WTC11 (cell line): ENCODE results near the gene MEAF6. TPM values are rescaled to one million over a fixed set of nuclear protein-coding genes. Genes with fewer than 3 reads are reported as not detected.

Experiments used
- ATAC-seq: fragments of 200-7000 bp; cut with Tn5 transposase; 2 replicates; pipeline ENCODE4 v1.10.0; 2021; ENCODE audit warnings: mild to moderate bottlenecking, moderate library complexity
- CTCF ChIA-PET: fragments of 300-600 bp; sonication (Branson Sonifier 250); formaldehyde crosslinking; loops from one replicate; lab custom pipeline; 2021; ENCODE audit warnings: antibody characterized with exemption; lab: Charles Lee
- POLR2A ChIA-PET: fragments of 350-600 bp; sonication (Branson Sonifier 250); formaldehyde crosslinking; loops from one replicate; lab custom pipeline; 2021; ENCODE audit warnings: antibody characterized with exemption; lab: Charles Lee
- DNase-seq: peaks from one replicate; pipeline ENCODE4 v3.0.0; 2021; ENCODE audit warnings: low spot score
- H3K27ac Mint-ChIP-seq: 2 replicates; pipeline ENCODE4 v1.8.0; 2021; ENCODE audit warnings: mixed read lengths
- H3K27me3 Mint-ChIP-seq: 2 replicates; pipeline ENCODE4 v1.8.0; 2021; ENCODE audit warnings: low read depth, mild to moderate bottlenecking, moderate library complexity, mixed read lengths
- H3K36me3 Mint-ChIP-seq: 2 replicates; pipeline ENCODE4 v1.8.0; 2021; ENCODE audit warnings: mixed read lengths
- H3K4me1 Mint-ChIP-seq: 2 replicates; pipeline ENCODE4 v1.8.0; 2022; ENCODE audit warnings: mixed read lengths
- H3K4me3 Mint-ChIP-seq: 2 replicates; pipeline ENCODE4 v1.8.0; 2021; ENCODE audit warnings: mild to moderate bottlenecking, moderate library complexity, mixed read lengths
- H3K9me3 Mint-ChIP-seq: 2 replicates; pipeline ENCODE4 v1.8.0; 2021; ENCODE audit warnings: mixed read lengths
- ATF1 ChIP-seq: sonication (generic); formaldehyde crosslinking; IDR thresholded peaks from 2 replicates; pipeline ENCODE4 v1.8.1; 2023; ENCODE audit warnings: mild to moderate bottlenecking, moderate library complexity, missing genetic modification reagents
- EMX1 ChIP-seq: fragments of 250-450 bp; sonication (Bioruptor Pico); IDR thresholded peaks from 2 replicates; pipeline ENCODE4 v1.8.0; 2021; ENCODE audit warnings: mild to moderate bottlenecking
- JAZF1 ChIP-seq: fragments of 250-450 bp; sonication (Bioruptor Pico); IDR thresholded peaks from 2 replicates; pipeline ENCODE4 v1.9.0; 2021; ENCODE audit warnings: moderate library complexity, mild to moderate bottlenecking, inconsistent platforms
- KAT7 ChIP-seq: sonication (generic); formaldehyde crosslinking; IDR thresholded peaks from 2 replicates; pipeline ENCODE4 v1.8.1; 2023; ENCODE audit warnings: missing genetic modification reagents, mild to moderate bottlenecking, borderline replicate concordance
- NFATC4 ChIP-seq: fragments of 250-450 bp; sonication (Bioruptor Pico); IDR thresholded peaks from 2 replicates; pipeline ENCODE4 v1.9.0; 2021; ENCODE audit warnings: mild to moderate bottlenecking
- NFYB ChIP-seq: sonication (generic); formaldehyde crosslinking; conservative IDR thresholded peaks from 2 replicates; pipeline ENCODE4 v1.8.0; 2022; ENCODE audit warnings: low read depth, missing genetic modification reagents
- NR1H2 ChIP-seq: sonication (generic); formaldehyde crosslinking; IDR thresholded peaks from 2 replicates; pipeline ENCODE4 v1.9.0; 2021; ENCODE audit warnings: mild to moderate bottlenecking, moderate library complexity, missing genetic modification reagents
- NR2C2 ChIP-seq: sonication (generic); formaldehyde crosslinking; IDR thresholded peaks from 2 replicates; pipeline ENCODE4 v1.8.0; 2022; ENCODE audit warnings: mild to moderate bottlenecking, missing genetic modification reagents
- SOX15 ChIP-seq: fragments of 250-450 bp; sonication (Bioruptor Pico); IDR thresholded peaks from 2 replicates; pipeline ENCODE4 v1.9.0; 2021; ENCODE audit warnings: mild to moderate bottlenecking
- TCF7 ChIP-seq: sonication (generic); formaldehyde crosslinking; IDR thresholded peaks from 2 replicates; pipeline ENCODE4 v1.8.0; 2022; ENCODE audit warnings: mild to moderate bottlenecking, low read depth, missing genetic modification reagents, moderate library complexity
- ZNF138 ChIP-seq: sonication (generic); formaldehyde crosslinking; conservative IDR thresholded peaks from 2 replicates; pipeline ENCODE4 v1.8.1; 2022; ENCODE audit warnings: mild to moderate bottlenecking, moderate library complexity, missing genetic modification reagents
- ZNF263 ChIP-seq: sonication (generic); formaldehyde crosslinking; IDR thresholded peaks from 2 replicates; pipeline ENCODE4 v1.8.1; 2022; ENCODE audit warnings: low read depth, mild to moderate bottlenecking, moderate library complexity, missing genetic modification reagents
- total RNA-seq: library from RNA; stranded (reverse); gene quantifications from 3 replicates; pipeline ENCODE4 v1.2.3, GENCODE V29; 2021
- TF ChIP-seq, protein P1 (sequence below): sonication (generic); formaldehyde crosslinking; IDR thresholded peaks from 2 replicates; pipeline ENCODE4 v1.8.0; 2022; ENCODE audit warnings: mild to moderate bottlenecking, missing genetic modification reagents
- TF ChIP-seq, protein P2 (sequence below): sonication (generic); formaldehyde crosslinking; IDR thresholded peaks from 2 replicates; pipeline ENCODE4 v1.8.0; 2023; ENCODE audit warnings: mild to moderate bottlenecking, missing genetic modification reagents
- TF ChIP-seq, protein P3 (sequence below): sonication (generic); formaldehyde crosslinking; IDR thresholded peaks from 2 replicates; pipeline ENCODE4 v1.8.1; 2023; ENCODE audit warnings: mild to moderate bottlenecking, missing genetic modification reagents, moderate library complexity
- TF ChIP-seq, protein P4 (sequence below): sonication (generic); formaldehyde crosslinking; IDR thresholded peaks from 2 replicates; pipeline ENCODE4 v1.8.1; 2022; ENCODE audit warnings: low read depth, mild to moderate bottlenecking, moderate library complexity, missing genetic modification reagents, borderline replicate concordance
- TF ChIP-seq, protein P5 (sequence below): sonication (generic); formaldehyde crosslinking; conservative IDR thresholded peaks from 2 replicates; pipeline ENCODE4 v1.8.1; 2023; ENCODE audit warnings: mild to moderate bottlenecking, low read depth, missing genetic modification reagents, moderate library complexity

The MEAF6 gene
- total RNA-seq, 1 experiment from 2014 or later, result 37.4 TPM

DNA sequence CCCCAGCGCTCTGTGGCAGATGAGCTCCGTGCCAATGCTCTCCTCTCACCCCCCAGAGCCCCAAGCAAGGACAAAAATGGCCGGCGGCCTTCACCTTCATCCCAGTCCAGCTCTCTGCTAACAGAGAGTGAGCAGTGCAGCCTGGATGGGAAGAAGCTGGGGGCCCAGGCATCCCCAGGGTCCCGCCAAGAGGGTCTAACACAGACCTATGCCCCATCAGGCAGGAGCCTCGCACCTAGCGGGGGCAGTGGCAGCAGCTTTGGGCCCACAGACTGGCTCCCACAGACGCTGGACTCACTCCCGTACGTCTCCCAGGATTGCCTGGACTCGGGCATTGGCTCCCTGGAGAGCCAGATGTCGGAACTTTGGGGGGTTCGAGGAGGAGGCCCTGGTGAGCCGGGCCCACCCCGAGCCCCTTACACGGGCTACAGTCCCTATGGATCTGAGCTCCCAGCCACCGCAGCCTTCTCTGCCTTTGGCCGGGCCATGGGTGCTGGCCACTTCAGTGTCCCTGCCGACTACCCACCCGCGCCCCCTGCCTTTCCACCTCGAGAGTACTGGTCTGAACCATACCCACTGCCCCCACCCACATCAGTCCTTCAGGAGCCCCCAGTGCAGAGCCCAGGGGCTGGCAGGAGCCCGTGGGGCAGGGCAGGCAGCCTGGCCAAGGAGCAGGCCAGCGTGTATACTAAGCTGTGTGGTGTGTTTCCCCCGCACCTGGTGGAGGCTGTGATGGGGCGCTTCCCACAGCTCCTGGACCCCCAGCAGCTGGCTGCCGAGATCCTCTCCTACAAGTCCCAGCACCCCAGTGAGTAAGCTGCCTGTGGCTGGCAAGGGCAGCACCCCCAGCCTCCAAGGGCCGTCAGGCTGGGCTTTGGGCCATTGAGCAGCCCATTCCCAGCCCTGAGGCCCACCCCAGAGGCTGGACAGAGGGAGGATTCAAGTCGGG lies 31.5 kb downstream of the MEAF6 start:
- ChIA-PET POLR2A (no interaction called here), CTCF (interaction anchor here (0.9 to 6.4 kb wide), 2 partner anchors 20 to 29 kb away, joined by 4 to 279 read pairs; no protein-coding TSS in a partner anchor)
- TF ChIP-seq ZNF263 (no peak), NR1H2 (CRISPR knock-in tag) (no peak), TCF7 (no peak), SOX15 (CRISPR knock-in tag) (no peak), NR2C2 (CRISPR knock-in tag) (no peak), ATF1 (CRISPR knock-in tag) (no peak)
- TF ChIP-seq, protein P1, sequence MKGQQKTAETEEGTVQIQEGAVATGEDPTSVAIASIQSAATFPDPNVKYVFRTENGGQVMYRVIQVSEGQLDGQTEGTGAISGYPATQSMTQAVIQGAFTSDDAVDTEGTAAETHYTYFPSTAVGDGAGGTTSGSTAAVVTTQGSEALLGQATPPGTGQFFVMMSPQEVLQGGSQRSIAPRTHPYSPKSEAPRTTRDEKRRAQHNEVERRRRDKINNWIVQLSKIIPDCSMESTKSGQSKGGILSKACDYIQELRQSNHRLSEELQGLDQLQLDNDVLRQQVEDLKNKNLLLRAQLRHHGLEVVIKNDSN, result no peak
- DNase-seq (no peak), ATAC-seq (no peak)
- H3K4me1 Mint-ChIP-seq, result peaks cover 21% of the 10 kb centered on the region
- no peak overlapping the region for H3K27ac Mint-ChIP-seq
- H3K27me3 Mint-ChIP-seq, result no peaks in the 10 kb centered on the region
- H3K36me3 Mint-ChIP-seq, result peaks cover 20% of the 10 kb centered on the region
- no peaks in the 10 kb centered on the region for H3K9me3 Mint-ChIP-seq
- no peak overlapping the region for H3K4me3 Mint-ChIP-seq

DNA sequence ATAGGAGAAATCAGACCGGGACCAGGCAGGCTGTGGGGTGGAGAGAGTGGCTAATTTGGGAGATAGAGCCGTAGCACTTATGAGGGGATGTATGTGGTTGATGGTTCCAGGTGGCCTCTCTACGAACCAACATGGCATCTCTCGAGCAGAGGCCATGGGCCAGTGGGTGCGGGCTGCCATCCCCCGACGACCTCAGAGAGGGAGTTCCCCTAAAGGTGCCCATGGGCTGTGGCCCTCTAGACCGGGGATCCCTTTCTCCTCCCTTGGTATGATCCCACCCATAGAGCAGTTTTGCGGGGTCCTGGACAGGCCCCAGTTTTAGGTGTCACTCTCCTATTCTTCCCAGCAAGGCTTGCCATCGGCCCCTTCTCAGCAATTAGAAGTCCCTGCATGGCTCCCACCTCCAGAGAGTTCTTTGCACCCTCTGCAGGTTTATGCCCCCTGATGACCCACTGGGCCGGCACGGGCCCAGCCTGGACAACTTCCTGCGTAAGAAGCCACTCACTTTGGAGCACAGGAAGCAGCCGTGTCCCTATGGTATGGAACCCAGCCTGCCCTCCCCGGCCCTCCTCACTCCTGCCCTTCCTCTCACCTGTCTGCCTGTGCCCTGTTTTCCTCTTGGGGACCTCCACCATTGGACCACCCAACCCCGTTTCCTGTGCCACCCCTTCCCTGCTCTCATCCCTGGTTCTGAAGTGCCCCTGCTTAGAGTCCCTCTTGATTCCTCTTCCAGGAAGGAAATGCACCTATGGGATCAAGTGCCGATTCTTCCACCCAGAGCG lies 32.4 kb downstream of the MEAF6 start:
- TF ChIP-seq EMX1 (no peak), ZNF138 (no peak)
- H3K27me3 Mint-ChIP-seq, result no peaks in the 10 kb centered on the region
- CTCF ChIA-PET, result interaction anchor here (0.9 to 6.4 kb wide), 2 partner anchors 19 to 28 kb away, joined by 4 to 279 read pairs; no protein-coding TSS in a partner anchor
- POLR2A ChIA-PET, result no interaction called here
- H3K9me3 Mint-ChIP-seq, result no peaks in the 10 kb centered on the region
- ATAC-seq (no peak), DNase-seq (no peak)
- no peak overlapping the region; the same call in 1 of the 2 replicates for H3K27ac Mint-ChIP-seq
- H3K4me3 Mint-ChIP-seq, result no peak overlapping the region
- H3K4me1 Mint-ChIP-seq, result peaks cover 29% of the 10 kb centered on the region
- H3K36me3 Mint-ChIP-seq, result peaks cover 25% of the 10 kb centered on the region

DNA sequence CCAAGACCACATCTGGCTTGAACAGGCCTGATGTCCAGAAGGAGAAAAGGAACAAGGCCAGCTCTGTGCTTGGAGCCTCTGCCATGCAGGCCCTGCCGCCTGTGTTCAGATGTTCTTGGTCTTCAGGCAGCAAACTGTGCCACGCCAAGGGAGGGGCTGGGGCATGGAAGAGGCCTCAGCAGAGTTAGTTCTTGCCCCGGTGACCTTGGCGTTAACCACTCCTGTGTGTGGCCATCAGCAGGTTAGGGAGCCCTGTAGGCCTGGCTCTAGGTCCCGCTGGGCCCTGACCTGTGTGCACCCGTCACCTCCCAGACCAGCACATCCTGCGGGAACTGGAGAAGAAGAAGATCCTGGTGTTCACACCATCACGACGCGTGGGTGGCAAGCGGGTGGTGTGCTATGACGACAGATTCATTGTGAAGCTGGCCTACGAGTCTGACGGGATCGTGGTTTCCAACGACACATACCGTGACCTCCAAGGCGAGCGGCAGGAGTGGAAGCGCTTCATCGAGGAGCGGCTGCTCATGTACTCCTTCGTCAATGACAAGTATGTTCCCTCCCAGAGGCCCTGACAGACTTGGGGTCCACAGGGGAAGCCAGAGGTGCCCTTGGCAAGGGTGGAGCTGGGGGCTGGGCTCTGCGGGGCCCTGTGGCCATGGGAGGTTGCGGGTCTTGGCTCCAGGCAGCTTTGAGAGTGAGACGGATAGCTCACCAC lies 33.1 kb downstream of the MEAF6 start:
- DNase-seq, result no peak
- ATAC-seq, result no peak
- CTCF ChIA-PET, result no interaction called here
- TF ChIP-seq NR1H2 (CRISPR knock-in tag) (no peak), KAT7 (CRISPR knock-in tag) (no peak), ATF1 (CRISPR knock-in tag) (no peak), NFYB (CRISPR knock-in tag) (no peak), JAZF1 (CRISPR knock-in tag) (no peak), NR2C2 (CRISPR knock-in tag) (no peak), NFATC4 (CRISPR knock-in tag) (no peak), TCF7 (no peak)
- TF ChIP-seq, protein P2, sequence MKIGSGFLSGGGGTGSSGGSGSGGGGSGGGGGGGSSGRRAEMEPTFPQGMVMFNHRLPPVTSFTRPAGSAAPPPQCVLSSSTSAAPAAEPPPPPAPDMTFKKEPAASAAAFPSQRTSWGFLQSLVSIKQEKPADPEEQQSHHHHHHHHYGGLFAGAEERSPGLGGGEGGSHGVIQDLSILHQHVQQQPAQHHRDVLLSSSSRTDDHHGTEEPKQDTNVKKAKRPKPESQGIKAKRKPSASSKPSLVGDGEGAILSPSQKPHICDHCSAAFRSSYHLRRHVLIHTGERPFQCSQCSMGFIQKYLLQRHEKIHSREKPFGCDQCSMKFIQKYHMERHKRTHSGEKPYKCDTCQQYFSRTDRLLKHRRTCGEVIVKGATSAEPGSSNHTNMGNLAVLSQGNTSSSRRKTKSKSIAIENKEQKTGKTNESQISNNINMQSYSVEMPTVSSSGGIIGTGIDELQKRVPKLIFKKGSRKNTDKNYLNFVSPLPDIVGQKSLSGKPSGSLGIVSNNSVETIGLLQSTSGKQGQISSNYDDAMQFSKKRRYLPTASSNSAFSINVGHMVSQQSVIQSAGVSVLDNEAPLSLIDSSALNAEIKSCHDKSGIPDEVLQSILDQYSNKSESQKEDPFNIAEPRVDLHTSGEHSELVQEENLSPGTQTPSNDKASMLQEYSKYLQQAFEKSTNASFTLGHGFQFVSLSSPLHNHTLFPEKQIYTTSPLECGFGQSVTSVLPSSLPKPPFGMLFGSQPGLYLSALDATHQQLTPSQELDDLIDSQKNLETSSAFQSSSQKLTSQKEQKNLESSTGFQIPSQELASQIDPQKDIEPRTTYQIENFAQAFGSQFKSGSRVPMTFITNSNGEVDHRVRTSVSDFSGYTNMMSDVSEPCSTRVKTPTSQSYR (CRISPR knock-in tag), result no peak
- TF ChIP-seq, protein P3, sequence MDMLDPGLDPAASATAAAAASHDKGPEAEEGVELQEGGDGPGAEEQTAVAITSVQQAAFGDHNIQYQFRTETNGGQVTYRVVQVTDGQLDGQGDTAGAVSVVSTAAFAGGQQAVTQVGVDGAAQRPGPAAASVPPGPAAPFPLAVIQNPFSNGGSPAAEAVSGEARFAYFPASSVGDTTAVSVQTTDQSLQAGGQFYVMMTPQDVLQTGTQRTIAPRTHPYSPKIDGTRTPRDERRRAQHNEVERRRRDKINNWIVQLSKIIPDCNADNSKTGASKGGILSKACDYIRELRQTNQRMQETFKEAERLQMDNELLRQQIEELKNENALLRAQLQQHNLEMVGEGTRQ (CRISPR knock-in tag), result no peak
- TF ChIP-seq, protein P4, sequence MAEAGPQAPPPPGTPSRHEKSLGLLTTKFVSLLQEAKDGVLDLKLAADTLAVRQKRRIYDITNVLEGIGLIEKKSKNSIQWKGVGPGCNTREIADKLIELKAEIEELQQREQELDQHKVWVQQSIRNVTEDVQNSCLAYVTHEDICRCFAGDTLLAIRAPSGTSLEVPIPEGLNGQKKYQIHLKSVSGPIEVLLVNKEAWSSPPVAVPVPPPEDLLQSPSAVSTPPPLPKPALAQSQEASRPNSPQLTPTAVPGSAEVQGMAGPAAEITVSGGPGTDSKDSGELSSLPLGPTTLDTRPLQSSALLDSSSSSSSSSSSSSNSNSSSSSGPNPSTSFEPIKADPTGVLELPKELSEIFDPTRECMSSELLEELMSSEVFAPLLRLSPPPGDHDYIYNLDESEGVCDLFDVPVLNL, result no peak
- TF ChIP-seq, protein P5, sequence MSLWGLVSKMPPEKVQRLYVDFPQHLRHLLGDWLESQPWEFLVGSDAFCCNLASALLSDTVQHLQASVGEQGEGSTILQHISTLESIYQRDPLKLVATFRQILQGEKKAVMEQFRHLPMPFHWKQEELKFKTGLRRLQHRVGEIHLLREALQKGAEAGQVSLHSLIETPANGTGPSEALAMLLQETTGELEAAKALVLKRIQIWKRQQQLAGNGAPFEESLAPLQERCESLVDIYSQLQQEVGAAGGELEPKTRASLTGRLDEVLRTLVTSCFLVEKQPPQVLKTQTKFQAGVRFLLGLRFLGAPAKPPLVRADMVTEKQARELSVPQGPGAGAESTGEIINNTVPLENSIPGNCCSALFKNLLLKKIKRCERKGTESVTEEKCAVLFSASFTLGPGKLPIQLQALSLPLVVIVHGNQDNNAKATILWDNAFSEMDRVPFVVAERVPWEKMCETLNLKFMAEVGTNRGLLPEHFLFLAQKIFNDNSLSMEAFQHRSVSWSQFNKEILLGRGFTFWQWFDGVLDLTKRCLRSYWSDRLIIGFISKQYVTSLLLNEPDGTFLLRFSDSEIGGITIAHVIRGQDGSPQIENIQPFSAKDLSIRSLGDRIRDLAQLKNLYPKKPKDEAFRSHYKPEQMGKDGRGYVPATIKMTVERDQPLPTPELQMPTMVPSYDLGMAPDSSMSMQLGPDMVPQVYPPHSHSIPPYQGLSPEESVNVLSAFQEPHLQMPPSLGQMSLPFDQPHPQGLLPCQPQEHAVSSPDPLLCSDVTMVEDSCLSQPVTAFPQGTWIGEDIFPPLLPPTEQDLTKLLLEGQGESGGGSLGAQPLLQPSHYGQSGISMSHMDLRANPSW (CRISPR knock-in tag), result no peak

More for the DNA sequence above, 33.1 kb downstream of the MEAF6 start:
- Mint-ChIP-seq H3K36me3 (peaks cover 25% of the 10 kb centered on the region), H3K27ac (peak overlapping the region; percentile 65; the same call in 1 of the 2 replicates), H3K9me3 (no peaks in the 10 kb centered on the region), H3K4me3 (no peak overlapping the region), H3K27me3 (no peaks in the 10 kb centered on the region), H3K4me1 (peaks cover 29% of the 10 kb centered on the region)
- POLR2A ChIA-PET, result no interaction called here
